HG03378 (cell line): ENCODE results near the gene TMEM240.
"Not testable (repeated sequence)": the region's sequence is repeated elsewhere in the genome, so short reads cannot be mapped to it uniquely, and the experiment has no call there.

Source experiments
- ATAC-seq: cut with Tn5 transposase; IDR thresholded peaks from one replicate; pipeline ENCODE4 v1.9.1; 2021; ENCODE audit warnings: mild to moderate bottlenecking, moderate library complexity; ENCODE audit not compliant: unreplicated experiment

The TMEM240 gene

GRCh38 chr1:1541956-1542765 lies 1.7 kb upstream of the TMEM240 start:
- no peak for ATAC-seq

DNA sequence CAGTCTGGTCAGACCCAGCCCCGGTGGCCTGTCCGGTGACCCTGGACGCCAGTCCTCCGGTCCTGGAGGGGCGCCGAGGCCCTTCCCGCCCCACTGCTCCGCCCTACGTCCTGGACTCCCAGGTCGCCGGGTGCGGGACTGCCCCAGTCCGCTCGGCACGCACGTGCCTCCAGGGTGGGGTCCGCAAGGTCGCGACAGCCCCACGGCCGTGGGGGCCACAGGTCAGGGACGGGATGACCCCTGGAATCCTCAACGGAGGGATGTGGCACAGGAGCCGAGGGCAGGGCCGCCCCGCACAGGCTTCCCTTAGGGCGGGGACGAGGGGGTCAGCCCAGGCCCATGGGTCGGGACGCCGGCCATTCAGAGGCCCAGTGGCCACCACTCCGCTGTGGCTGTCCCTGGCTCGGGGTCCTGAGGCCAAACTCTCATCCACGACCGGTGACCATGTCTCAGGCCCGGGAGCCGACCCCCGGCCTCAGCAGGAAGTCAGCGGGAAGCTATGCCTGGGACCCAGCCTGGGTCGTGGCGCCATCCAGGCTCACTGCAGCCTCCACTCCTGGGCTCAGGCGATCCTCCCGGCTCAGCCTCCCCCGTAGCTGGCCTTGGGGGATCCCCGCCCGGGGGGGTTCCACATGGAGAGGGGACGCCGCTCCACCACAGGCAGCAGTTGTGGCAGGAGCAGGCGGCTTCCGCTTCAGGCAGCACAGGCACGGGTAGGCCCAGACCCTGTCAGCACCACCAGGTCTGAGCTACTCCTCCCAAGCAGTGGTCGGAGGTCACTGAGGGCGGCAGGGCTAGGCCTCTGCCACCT lies 599 bp upstream of the TMEM240 start:
- no peak for ATAC-seq

DNA sequence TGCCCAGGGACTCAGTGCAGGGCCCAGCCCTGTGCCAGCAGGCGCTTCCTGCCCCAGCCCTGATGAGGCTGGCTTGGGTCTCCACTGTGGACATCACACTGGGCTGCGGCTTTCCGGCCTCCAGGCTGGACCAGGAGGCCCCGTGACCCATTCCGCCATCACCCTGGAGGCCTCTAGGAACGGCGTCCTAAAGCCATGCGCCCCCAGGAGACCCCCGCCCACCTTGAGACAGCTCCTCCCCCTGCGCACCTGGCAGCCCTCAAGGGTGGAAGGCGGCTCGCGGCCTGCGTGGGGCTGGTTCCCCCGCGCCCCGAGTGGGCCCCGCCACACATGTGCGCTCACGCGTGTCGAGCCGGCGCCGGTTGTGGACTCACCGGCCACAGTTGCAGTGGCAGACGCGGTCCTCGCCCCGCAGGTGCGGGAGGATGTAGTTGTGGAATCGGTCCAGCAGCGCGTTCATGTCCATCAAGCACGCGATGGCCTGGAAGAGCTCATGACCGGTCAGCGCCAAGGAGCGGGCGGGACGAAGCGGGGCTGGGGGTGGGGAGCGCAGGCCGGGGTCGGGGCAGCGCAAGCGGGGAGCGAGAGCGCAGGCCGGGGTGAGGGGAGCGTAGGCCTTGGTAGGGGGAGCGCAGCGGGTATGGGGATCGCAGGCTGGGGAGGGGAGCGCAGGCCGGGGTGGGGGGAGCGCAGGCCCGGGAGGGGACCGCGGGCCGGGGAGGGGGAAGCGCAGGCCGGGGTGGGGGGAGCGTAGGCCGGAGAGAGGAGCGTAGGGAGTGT lies 924 bp downstream of the TMEM240 start:
- no peak for ATAC-seq

- no peak for ATAC-seq
These were observed 1.5 kb downstream of the TMEM240 start for GRCh38 chr1:1538989-1539309.

DNA sequence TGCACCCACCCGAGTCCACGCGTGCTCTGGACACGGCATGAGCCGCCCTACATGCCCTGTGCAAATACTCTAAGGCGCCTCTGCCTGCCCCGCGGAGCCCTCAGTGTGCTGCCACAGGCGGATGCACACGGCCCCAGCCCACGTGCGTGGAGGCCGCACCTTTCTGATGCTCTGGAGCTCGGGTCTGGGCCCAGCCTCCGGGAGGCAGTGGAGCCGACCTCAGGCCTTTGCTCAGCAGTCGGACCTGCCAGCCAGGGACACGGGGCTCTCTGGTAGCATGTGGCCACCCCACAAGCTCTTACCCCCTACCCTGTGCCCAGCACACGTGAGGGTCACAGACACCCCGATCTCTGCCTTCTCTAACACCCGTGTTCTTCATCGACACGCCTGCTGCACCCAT lies 2.1 kb downstream of the TMEM240 start:
- ATAC-seq: no peak

- no peak for ATAC-seq
These were observed 2.7 kb downstream of the TMEM240 start for GRCh38 chr1:1537626-1538250.

DNA sequence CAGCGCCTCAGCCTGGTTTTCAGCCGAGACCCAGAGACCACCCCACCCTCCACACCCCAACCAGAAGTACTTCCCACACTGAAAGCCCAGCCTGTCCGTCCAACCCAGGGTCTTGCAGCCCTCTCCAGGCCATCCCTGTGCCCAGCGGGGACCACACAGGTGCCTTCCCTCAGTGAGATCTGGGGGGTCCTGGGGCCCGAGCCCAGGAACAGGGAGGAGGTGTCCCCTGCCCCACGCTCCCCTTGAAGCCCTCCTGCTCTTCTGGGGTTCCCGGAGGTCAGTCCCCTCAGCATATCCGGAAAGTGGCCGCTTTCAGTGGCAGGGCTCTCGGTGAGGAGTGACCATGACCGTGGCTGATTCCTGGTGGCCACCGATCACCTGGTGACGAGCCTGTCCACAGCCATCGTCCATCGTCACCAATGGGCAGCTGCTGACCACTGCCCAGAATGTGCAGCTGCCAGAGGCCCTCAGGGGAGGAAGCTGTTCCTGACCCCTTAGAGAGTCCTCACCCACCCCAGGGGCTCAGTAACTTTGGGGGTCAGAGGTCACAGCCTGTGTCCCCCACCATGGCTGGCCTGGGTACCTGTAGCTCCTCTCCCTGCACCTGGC lies 3.4 kb downstream of the TMEM240 start:
- no peak for ATAC-seq

GRCh38 chr1:1536019-1536937 lies 4.1 kb downstream of the TMEM240 start:
- no peak for ATAC-seq

- ATAC-seq: no peak
These were observed 5.0 kb downstream of the TMEM240 start for GRCh38 chr1:1535201-1536018.

DNA sequence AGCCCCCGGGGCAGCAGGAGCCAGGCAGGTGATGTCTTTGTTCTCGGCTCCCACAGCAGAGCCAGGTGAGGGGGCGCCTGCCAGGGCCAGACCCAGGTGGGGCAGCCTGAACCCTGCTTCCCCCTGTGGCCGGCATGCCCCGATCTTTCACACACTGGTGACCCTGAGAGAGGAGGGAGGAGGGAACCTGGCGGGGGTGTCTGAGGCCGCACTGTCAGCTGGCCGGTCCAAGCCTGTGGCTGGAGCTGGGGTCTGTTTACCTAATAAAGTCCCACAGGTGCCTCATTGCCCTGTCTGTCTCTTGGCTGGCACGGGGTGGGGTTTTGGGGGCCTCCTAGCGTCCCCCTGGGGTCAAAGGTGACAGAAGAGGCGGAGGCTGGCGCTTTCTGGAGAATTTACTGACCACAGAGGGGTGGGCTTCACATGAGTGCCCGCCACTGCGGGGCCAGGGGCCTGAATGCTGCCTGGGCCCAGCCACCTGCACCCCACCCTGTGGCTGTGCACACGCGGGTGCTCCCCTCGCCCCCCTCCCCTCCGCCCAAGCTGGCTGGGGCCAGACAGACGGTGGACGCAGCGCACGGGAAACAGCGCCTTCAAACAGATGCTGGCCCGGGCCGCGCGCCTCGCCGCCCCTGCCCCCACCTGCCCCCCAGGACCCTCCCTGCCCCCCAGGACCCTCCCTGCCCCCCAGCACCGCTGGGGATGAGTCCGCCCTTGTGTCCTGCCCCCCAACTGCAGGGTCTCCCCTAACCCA lies 5.8 kb downstream of the TMEM240 start:
- no peak for ATAC-seq

- ATAC-seq: not testable (repeated sequence)
These were observed 6.5 kb downstream of the TMEM240 start for GRCh38 chr1:1533894-1534291.

GRCh38 chr1:1533176-1533893 lies 7.1 kb downstream of the TMEM240 start:
- ATAC-seq: not testable (repeated sequence)

DNA sequence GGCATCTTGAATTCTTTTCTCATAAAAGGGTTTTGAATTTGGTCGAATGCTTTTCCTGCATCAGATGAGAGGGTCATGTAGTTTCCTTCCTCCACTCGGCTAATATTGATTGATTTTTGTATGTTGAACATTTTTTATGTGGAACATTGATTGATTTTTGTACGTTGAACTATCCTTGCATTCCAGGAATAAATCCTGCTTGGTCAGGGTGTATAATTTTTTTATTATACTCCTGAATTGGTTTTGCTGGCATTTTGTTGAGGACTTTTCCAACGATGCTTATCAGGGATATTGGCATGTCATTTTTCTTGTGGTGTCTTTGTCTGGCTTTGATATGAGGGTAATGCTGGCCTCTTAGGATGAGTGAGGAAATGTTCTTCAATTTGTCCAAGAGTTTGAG lies 8.5 kb downstream of the TMEM240 start:
- ATAC-seq: no peak

GRCh38 chr1:1529936-1530335 lies 10.5 kb downstream of the TMEM240 start:
- ATAC-seq: no peak

GRCh38 chr1:1529321-1529720 lies 11.1 kb downstream of the TMEM240 start:
- no peak for ATAC-seq

- no peak for ATAC-seq
These were observed 11.8 kb downstream of the TMEM240 start for GRCh38 chr1:1528301-1529267.
